GM23338 (cell line): ENCODE measurements around the gene GPC6. TPM values are rescaled to one million over a fixed set of nuclear protein-coding genes. Genes with fewer than 3 reads are reported as not detected.

Source experiments
- ATAC-seq: fragments of 200-7000 bp; cut with Tn5 transposase; 3 replicates; pipeline ENCODE4 v1.9.1; 2020
- DNase-seq: peaks from one replicate; pipeline ENCODE4 v3.0.0-alpha.2; 2015; ENCODE audit warnings: low spot score
- H2AFZ ChIP-seq: fragments of 200-600 bp; sonication (generic); 2 replicates; pipeline ENCODE4 v1.8.0; 2016; ENCODE audit warnings: antibody characterized with exemption, mild to moderate bottlenecking, moderate library complexity
- H3F3A ChIP-seq: fragments of 200-600 bp; sonication (generic); replicated peaks from 2 replicates; pipeline ENCODE4 v1.8.0; 2017; ENCODE audit warnings: antibody characterized with exemption, mixed run types, low read depth
- H3K27ac ChIP-seq: fragments of 200-600 bp; sonication (generic); 2 replicates; pipeline ENCODE4 v1.6.1; 2016; ENCODE audit warnings: low read depth
- H3K27me3 ChIP-seq: fragments of 200-600 bp; sonication (generic); 2 replicates; pipeline ENCODE4 v1.8.0; 2016; ENCODE audit warnings: mild to moderate bottlenecking, mixed run types, moderate library complexity; ENCODE audit not compliant: insufficient read depth
- H3K36me3 ChIP-seq: fragments of 200-600 bp; sonication (generic); 2 replicates; pipeline ENCODE4 v1.8.0; 2016; ENCODE audit warnings: mild to moderate bottlenecking; ENCODE audit not compliant: insufficient read depth
- H3K4me1 ChIP-seq: fragments of 200-600 bp; sonication (generic); 2 replicates; pipeline ENCODE4 v1.8.0; 2016; ENCODE audit warnings: mild to moderate bottlenecking, moderate library complexity; ENCODE audit not compliant: insufficient read depth
- H3K4me2 ChIP-seq: fragments of 200-600 bp; sonication (generic); 2 replicates; pipeline ENCODE4 v1.7.1; 2017; ENCODE audit warnings: mixed run types
- H3K4me3 ChIP-seq: fragments of 200-600 bp; sonication (generic); 2 replicates; pipeline ENCODE4 v1.6.1; 2016; ENCODE audit warnings: mixed run types
- H3K79me2 ChIP-seq: fragments of 200-600 bp; sonication (generic); replicated peaks from 2 replicates; pipeline ENCODE4 v1.8.0; 2017; ENCODE audit warnings: mild to moderate bottlenecking; ENCODE audit not compliant: insufficient read depth
- H3K9me2 ChIP-seq: fragments of 200-600 bp; sonication (generic); 2 replicates; pipeline ENCODE4 v1.8.0; 2017; ENCODE audit not compliant: insufficient read depth
- H4K20me1 ChIP-seq: fragments of 200-600 bp; sonication (generic); replicated peaks from 2 replicates; pipeline ENCODE4 v1.8.0; 2017; ENCODE audit warnings: mild to moderate bottlenecking; ENCODE audit not compliant: insufficient read depth
- H3K27ac Mint-ChIP-seq: 2 replicates; pipeline ENCODE4 v1.8.0; 2020; ENCODE audit warnings: inconsistent platforms, mild to moderate bottlenecking, moderate library complexity, mixed read lengths
- H3K27me3 Mint-ChIP-seq: 3 replicates; pipeline ENCODE4 v1.8.0; 2022; ENCODE audit warnings: low read depth, mild to moderate bottlenecking, moderate library complexity, mixed read lengths, inconsistent platforms; ENCODE audit not compliant: insufficient read depth, poor library complexity
- H3K36me3 Mint-ChIP-seq: 3 replicates; pipeline ENCODE4 v1.8.0; 2021; ENCODE audit warnings: low read depth, mild to moderate bottlenecking, inconsistent platforms, moderate library complexity, mixed read lengths
- H3K4me1 Mint-ChIP-seq: 3 replicates; pipeline ENCODE4 v1.8.0; 2020; ENCODE audit warnings: mild to moderate bottlenecking, inconsistent platforms, mixed read lengths
- H3K4me3 Mint-ChIP-seq: 3 replicates; pipeline ENCODE4 v1.8.0; 2021; ENCODE audit warnings: moderate library complexity, mild to moderate bottlenecking, inconsistent platforms, mixed read lengths
- H3K9me3 Mint-ChIP-seq: 3 replicates; pipeline ENCODE4 v1.8.0; 2020; ENCODE audit warnings: moderate library complexity, mild to moderate bottlenecking, inconsistent platforms, mixed read lengths
- CREB1 ChIP-seq: fragments of 250-450 bp; sonication (Bioruptor Pico); IDR thresholded peaks from 2 replicates; pipeline ENCODE4 v1.5.0; 2020; ENCODE audit warnings: low read depth, mild to moderate bottlenecking, moderate library complexity
- CTCF ChIP-seq, 2 experiments: fragments of 200-600 bp in 1 of 2; sonication (generic) in 1 of 2; conservative IDR thresholded peaks; 2 replicates each; pipeline versions ENCODE4 v1.5.1 to v1.6.1; 2016 to 2017; ENCODE audit warnings: antibody characterized with exemption in 2 of 2, low read depth in 2 of 2, mild to moderate bottlenecking in 2 of 2, moderate library complexity in 1 of 2
- EZH2phosphoT487 ChIP-seq: fragments of 200-600 bp; sonication (generic); IDR thresholded peaks from one replicate; pipeline ENCODE4 v1.8.1; 2018; ENCODE audit warnings: antibody characterized with exemption; ENCODE audit not compliant: unreplicated experiment
- JUNB ChIP-seq: IDR thresholded peaks from one replicate; pipeline ENCODE4 v1.6.1; 2016; ENCODE audit warnings: antibody characterized with exemption; ENCODE audit not compliant: unreplicated experiment
- POLR2AphosphoS5 ChIP-seq: IDR thresholded peaks from 2 replicates; pipeline ENCODE4 v1.6.1; 2016; ENCODE audit warnings: antibody characterized with exemption, low read depth
- STAT1 ChIP-seq: IDR thresholded peaks from one replicate; pipeline ENCODE4 v1.6.1; 2016; ENCODE audit warnings: antibody characterized with exemption; ENCODE audit not compliant: unreplicated experiment
- ZNF114 ChIP-seq: fragments of 250-450 bp; sonication (Bioruptor Pico); IDR thresholded peaks from 2 replicates; pipeline ENCODE4 v1.5.0; 2020; ENCODE audit warnings: mild to moderate bottlenecking, moderate library complexity
- ZNF462 ChIP-seq: fragments of 250-450 bp; sonication (Bioruptor Pico); IDR thresholded peaks from 2 replicates; pipeline ENCODE4 v1.5.0; 2020; ENCODE audit warnings: mild to moderate bottlenecking, moderate library complexity
- polyA plus RNA-seq: library from polyadenylated mRNA; unstranded; fragments of >200 nt; fragmentation: Nextera tagmentation; extraction: Ambion mirVana; gene quantifications from 2 replicates; pipeline ENCODE4 v1.2.1, GENCODE V29; 2016
- total RNA-seq: library from RNA; depleted of rRNA; stranded (reverse); fragments of >200 nt; shearing (Covaris generic); gene quantifications from 2 replicates; pipeline ENCODE4 v1.2.3, GENCODE V29; 2014
- TF ChIP-seq, protein P1 (sequence below): IDR thresholded peaks from one replicate; pipeline ENCODE4 v1.6.1; 2018; ENCODE audit warnings: antibody characterized with exemption; ENCODE audit not compliant: unreplicated experiment

The GPC6 gene
- total and polyA plus RNA-seq, 2 experiments from 2014 or later = 6.4 to 28.6 TPM

DNA sequence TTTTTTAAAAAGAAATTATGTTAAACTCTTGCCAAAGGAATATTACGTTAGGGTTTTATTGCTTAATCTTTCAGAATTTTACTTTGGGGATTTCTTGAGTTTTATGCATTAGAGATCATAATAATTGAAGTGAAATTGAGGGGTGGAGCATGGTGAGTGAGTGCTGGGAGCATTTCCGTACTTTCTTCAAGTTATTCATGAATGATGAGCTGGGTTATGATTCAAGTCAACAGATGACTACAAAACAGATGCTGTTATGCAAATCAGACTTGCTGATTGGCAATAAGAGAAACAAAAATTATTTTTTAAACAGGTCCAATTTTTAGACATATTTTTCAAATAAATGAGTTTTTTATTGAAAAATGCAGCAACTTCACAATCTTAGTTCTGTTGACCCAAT, 748.6 kb downstream of the GPC6 start:
- H3K79me2 ChIP-seq = no peaks in the 10 kb centered on the region
- 0 out of 2 replicates have a peak, but pooled peaks cover 7% of the 10 kb centered on the region for H3K4me1 ChIP-seq
- H3F3A ChIP-seq = no peaks in the 10 kb centered on the region
- no peak for ATAC-seq
- H3K36me3 Mint-ChIP-seq = peaks cover 9% of the 10 kb centered on the region; the same call in 2 of the 3 replicates
- H3K9me2 ChIP-seq = no peaks in the 10 kb centered on the region
- no peak overlapping the region for H3K27ac ChIP-seq
- H3K4me3 ChIP-seq = no peak overlapping the region
- H4K20me1 ChIP-seq = no peaks in the 10 kb centered on the region
- TF ChIP-seq STAT1 (no peak), ZNF114 (CRISPR knock-in tag) (no peak), EZH2phosphoT487 (no peak), CTCF (conservative IDR thresholded peaks at IDR 0.05; ENCODE audit: low read depth in 2 of 2) (no peak)
- TF ChIP-seq, protein P1, sequence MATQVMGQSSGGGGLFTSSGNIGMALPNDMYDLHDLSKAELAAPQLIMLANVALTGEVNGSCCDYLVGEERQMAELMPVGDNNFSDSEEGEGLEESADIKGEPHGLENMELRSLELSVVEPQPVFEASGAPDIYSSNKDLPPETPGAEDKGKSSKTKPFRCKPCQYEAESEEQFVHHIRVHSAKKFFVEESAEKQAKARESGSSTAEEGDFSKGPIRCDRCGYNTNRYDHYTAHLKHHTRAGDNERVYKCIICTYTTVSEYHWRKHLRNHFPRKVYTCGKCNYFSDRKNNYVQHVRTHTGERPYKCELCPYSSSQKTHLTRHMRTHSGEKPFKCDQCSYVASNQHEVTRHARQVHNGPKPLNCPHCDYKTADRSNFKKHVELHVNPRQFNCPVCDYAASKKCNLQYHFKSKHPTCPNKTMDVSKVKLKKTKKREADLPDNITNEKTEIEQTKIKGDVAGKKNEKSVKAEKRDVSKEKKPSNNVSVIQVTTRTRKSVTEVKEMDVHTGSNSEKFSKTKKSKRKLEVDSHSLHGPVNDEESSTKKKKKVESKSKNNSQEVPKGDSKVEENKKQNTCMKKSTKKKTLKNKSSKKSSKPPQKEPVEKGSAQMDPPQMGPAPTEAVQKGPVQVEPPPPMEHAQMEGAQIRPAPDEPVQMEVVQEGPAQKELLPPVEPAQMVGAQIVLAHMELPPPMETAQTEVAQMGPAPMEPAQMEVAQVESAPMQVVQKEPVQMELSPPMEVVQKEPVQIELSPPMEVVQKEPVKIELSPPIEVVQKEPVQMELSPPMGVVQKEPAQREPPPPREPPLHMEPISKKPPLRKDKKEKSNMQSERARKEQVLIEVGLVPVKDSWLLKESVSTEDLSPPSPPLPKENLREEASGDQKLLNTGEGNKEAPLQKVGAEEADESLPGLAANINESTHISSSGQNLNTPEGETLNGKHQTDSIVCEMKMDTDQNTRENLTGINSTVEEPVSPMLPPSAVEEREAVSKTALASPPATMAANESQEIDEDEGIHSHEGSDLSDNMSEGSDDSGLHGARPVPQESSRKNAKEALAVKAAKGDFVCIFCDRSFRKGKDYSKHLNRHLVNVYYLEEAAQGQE = no peak
- peaks cover 7% of the 10 kb centered on the region; the same call in 1 of the 3 replicates for H3K9me3 Mint-ChIP-seq
- H3K4me3 Mint-ChIP-seq = no peak overlapping the region
- H3K27ac Mint-ChIP-seq = no peak overlapping the region
- no peak overlapping the region for H2AFZ ChIP-seq
- H3K4me1 Mint-ChIP-seq = peaks cover 3% of the 10 kb centered on the region; the same call in 2 of the 3 replicates
- no peaks in the 10 kb centered on the region for H3K27me3 Mint-ChIP-seq
- DNase-seq = no peak
- no peak overlapping the region for H3K4me2 ChIP-seq
- no peaks in the 10 kb centered on the region for H3K36me3 ChIP-seq
- no peaks in the 10 kb centered on the region for H3K27me3 ChIP-seq

DNA sequence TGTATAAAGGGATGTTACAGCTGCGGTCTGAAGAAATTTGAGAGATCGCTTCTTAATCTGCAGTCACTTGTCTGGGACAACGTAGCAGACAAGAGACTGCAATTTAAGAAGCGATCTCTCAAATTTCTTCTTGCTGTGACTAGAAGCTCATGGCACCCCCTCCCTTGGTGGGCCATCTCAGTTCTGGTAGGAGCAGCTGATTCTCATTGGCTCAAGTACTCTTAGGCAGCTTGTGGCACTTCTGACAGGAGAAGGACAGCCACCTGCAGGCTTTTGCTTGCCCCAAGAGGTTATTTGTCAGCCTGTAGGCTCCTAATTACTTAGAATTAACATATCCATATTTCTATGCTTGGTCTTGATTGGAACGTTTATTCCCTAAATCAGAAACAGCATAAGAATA, 749.9 kb downstream of the GPC6 start:
- no peak overlapping the region for H3K4me3 Mint-ChIP-seq
- ATAC-seq (no peak), DNase-seq (peak; percentile 13)
- Histone ChIP-seq H3K4me2 (no peak overlapping the region), H3K9me2 (no peaks in the 10 kb centered on the region), H3K27me3 (no peaks in the 10 kb centered on the region), H3F3A (no peaks in the 10 kb centered on the region), H3K4me3 (no peak overlapping the region), H3K36me3 (no peaks in the 10 kb centered on the region), H3K27ac (no peak overlapping the region), H3K79me2 (no peaks in the 10 kb centered on the region), H3K4me1 (0 out of 2 replicates have a peak, but pooled peaks cover 7% of the 10 kb centered on the region), H4K20me1 (no peaks in the 10 kb centered on the region), H2AFZ (no peak overlapping the region)
- H3K4me1 Mint-ChIP-seq = peaks cover 3% of the 10 kb centered on the region; the same call in 2 of the 3 replicates
- no peak overlapping the region for H3K27ac Mint-ChIP-seq
- peaks cover 9% of the 10 kb centered on the region; the same call in 2 of the 3 replicates for H3K36me3 Mint-ChIP-seq
- H3K27me3 Mint-ChIP-seq = no peaks in the 10 kb centered on the region
- peaks cover 7% of the 10 kb centered on the region; the same call in 1 of the 3 replicates for H3K9me3 Mint-ChIP-seq
- no peak for TF ChIP-seq ZNF462 (CRISPR knock-in tag)
- TF ChIP-seq CREB1 (CRISPR knock-in tag) = no peak
- TF ChIP-seq EZH2phosphoT487 = no peak
- TF ChIP-seq POLR2AphosphoS5 = no peak
- no peak for TF ChIP-seq JUNB
